CD14-positive monocyte (primary cell): ENCODE measurements around the gene PTK7. TPM values are rescaled to one million over a fixed set of nuclear protein-coding genes. Genes with fewer than 3 reads are reported as not detected.
A peak's percentile ranks its signal among the peaks of the same experiment; 100 is the strongest.

ENCODE experiments used
- DNase-seq, 3 donors: peaks; one replicate each; pipeline ENCODE4 v3.0.0-alpha.2; 2011 to 2022
- H2AFZ ChIP-seq: 2 replicates; pipeline ENCODE4 v1.6.0; 2012; ENCODE audit warnings: mild to moderate bottlenecking, low read depth, low read length, inconsistent platforms; ENCODE audit not compliant: insufficient read depth, poor library complexity, severe bottlenecking
- H3K27ac ChIP-seq, 2 donors: 1 replicate in 1 of 2; 2 replicates in 1 of 2; pipeline ENCODE4 v1.5.1; 2012 to 2013; ENCODE audit warnings: low read length in 2 of 2, control low read depth in 1 of 2, inconsistent platforms in 1 of 2, low read depth in 1 of 2, mild to moderate bottlenecking in 1 of 2
- H3K27me3 ChIP-seq, 2 donors: one replicate each; pipeline versions ENCODE4 v1.6.0 to v1.6.1; 2011 to 2013; ENCODE audit warnings: low read length in 2 of 2; ENCODE audit not compliant: control insufficient read depth in 2 of 2, insufficient read depth in 2 of 2
- H3K36me3 ChIP-seq, 2 donors: replicated peaks in 1 of 2; 1 replicate in 1 of 2; 2 replicates in 1 of 2; pipeline versions ENCODE4 v1.5.1 to v1.6.1; 2012 to 2013; ENCODE audit warnings: low read length in 2 of 2, control low read depth in 1 of 2, inconsistent platforms in 1 of 2, mild to moderate bottlenecking in 1 of 2; ENCODE audit not compliant: insufficient read depth in 2 of 2, control insufficient read depth in 1 of 2
- H3K4me1 ChIP-seq, 2 donors: 1 replicate in 1 of 2; 2 replicates in 1 of 2; pipeline versions ENCODE4 v1.5.1 to v1.6.1; 2012 to 2013; ENCODE audit warnings: low read length in 2 of 2, control low read depth in 1 of 2, inconsistent platforms in 1 of 2, mild to moderate bottlenecking in 1 of 2, moderate library complexity in 1 of 2; ENCODE audit not compliant: insufficient read depth in 2 of 2, control insufficient read depth in 1 of 2
- H3K4me2 ChIP-seq: replicated peaks from 2 replicates; pipeline ENCODE3; 2012; ENCODE audit warnings: low read length, moderate library complexity, mild to moderate bottlenecking; ENCODE audit not compliant: poor library complexity, severe bottlenecking; ENCODE audit errors: extremely low read depth
- H3K4me3 ChIP-seq, 3 experiments: fragments of 200-600 bp in 1 of 3; sonication (generic) in 1 of 3; replicated peaks in 1 of 3; 1 replicate in 2 of 3; 2 replicates in 1 of 3; pipeline ENCODE4 v1.5.1; 2011 to 2013; ENCODE audit warnings: low read length in 3 of 3, mild to moderate bottlenecking in 3 of 3, control low read depth in 2 of 3, low read depth in 2 of 3, inconsistent platforms in 1 of 3, moderate library complexity in 1 of 3
- H3K79me2 ChIP-seq: 2 replicates; pipeline ENCODE4 v1.6.0; 2012; ENCODE audit warnings: mild to moderate bottlenecking, control low read depth, inconsistent platforms, low read length, moderate library complexity; ENCODE audit not compliant: insufficient read depth
- H3K9ac ChIP-seq: 2 replicates; pipeline ENCODE4 v1.6.0; 2017; ENCODE audit warnings: low read length, mild to moderate bottlenecking; ENCODE audit not compliant: insufficient read depth, poor library complexity, severe bottlenecking
- H3K9me3 ChIP-seq, 2 donors: replicated peaks in 1 of 2; 1 replicate in 1 of 2; 2 replicates in 1 of 2; pipeline versions ENCODE4 v1.5.1 to v1.6.1; 2012 to 2013; ENCODE audit warnings: low read length in 2 of 2, control low read depth in 1 of 2; ENCODE audit not compliant: control insufficient read depth in 1 of 2, insufficient read depth in 1 of 2
- H4K20me1 ChIP-seq: 2 replicates; pipeline ENCODE4 v1.6.0; 2012; ENCODE audit warnings: mild to moderate bottlenecking, low read length, control low read depth, moderate library complexity; ENCODE audit not compliant: insufficient read depth
- H3K27ac Mint-ChIP-seq, 7 donors: one replicate each; pipeline ENCODE4 v1.8.0; 2020; ENCODE audit warnings: mild to moderate bottlenecking in 7 of 7, mixed read lengths in 7 of 7, moderate library complexity in 6 of 7, inconsistent platforms in 2 of 7
- H3K27me3 Mint-ChIP-seq, 3 donors: one replicate each; pipeline ENCODE4 v1.8.0; 2021 to 2022; ENCODE audit warnings: low read depth in 3 of 3, mild to moderate bottlenecking in 3 of 3, mixed read lengths in 3 of 3, moderate library complexity in 3 of 3, inconsistent platforms in 1 of 3
- H3K36me3 Mint-ChIP-seq, 2 donors: one replicate each; pipeline ENCODE4 v1.8.0; 2020; ENCODE audit warnings: mixed read lengths in 2 of 2, inconsistent platforms in 1 of 2, mild to moderate bottlenecking in 1 of 2
- H3K4me1 Mint-ChIP-seq: one replicate; pipeline ENCODE4 v1.8.0; 2020; ENCODE audit warnings: mild to moderate bottlenecking, mixed read lengths
- H3K4me3 Mint-ChIP-seq, 2 donors: one replicate each; pipeline ENCODE4 v1.8.0; 2020; ENCODE audit warnings: mild to moderate bottlenecking in 2 of 2, mixed read lengths in 2 of 2, moderate library complexity in 1 of 2
- H3K9me3 Mint-ChIP-seq, 7 donors: one replicate each; pipeline ENCODE4 v1.8.0; 2020 to 2022; ENCODE audit warnings: mixed read lengths in 7 of 7, mild to moderate bottlenecking in 6 of 7, moderate library complexity in 6 of 7, inconsistent platforms in 2 of 7
- WGBS: methylation state at CpG from one replicate; pipeline ENCODE4 v1.1.5; 2013; ENCODE audit warnings: missing lambda C conversion rate; ENCODE audit not compliant: insufficient coverage; 5-methylcytosine and 5-hydroxymethylcytosine counted together
- intact Hi-C, 2 donors: fragments of 100-400 bp; cut with micrococcal nuclease; formaldehyde crosslinking; loops; one replicate each; pipeline versions ENCODE4 v1.15.0 to v1.15.1; 2023
- polyA plus RNA-seq, 3 donors: library from polyadenylated mRNA; depleted of rRNA in 1 of 3; unstranded in 2 of 3; stranded (reverse) in 1 of 3; fragments of 300-500 nt in 2 of 3; fragments of >200 nt in 1 of 3; fragmentation: Illumina TruSeq in 2 of 3; gene quantifications; 1 replicate in 2 of 3; 2 replicates in 1 of 3; pipeline ENCODE4 v1.2.3, GENCODE V29; 2012 to 2021
- TF ChIP-seq, protein P1 (sequence below): fragments of 200-600 bp; IDR thresholded peaks from one replicate; pipeline ENCODE4 v1.8.0; 2022; ENCODE audit warnings: antibody characterized with exemption, mild to moderate bottlenecking

Gene PTK7
- polyA plus RNA-seq, 3 donors: 0.19 TPM; not detected in 2

DNA sequence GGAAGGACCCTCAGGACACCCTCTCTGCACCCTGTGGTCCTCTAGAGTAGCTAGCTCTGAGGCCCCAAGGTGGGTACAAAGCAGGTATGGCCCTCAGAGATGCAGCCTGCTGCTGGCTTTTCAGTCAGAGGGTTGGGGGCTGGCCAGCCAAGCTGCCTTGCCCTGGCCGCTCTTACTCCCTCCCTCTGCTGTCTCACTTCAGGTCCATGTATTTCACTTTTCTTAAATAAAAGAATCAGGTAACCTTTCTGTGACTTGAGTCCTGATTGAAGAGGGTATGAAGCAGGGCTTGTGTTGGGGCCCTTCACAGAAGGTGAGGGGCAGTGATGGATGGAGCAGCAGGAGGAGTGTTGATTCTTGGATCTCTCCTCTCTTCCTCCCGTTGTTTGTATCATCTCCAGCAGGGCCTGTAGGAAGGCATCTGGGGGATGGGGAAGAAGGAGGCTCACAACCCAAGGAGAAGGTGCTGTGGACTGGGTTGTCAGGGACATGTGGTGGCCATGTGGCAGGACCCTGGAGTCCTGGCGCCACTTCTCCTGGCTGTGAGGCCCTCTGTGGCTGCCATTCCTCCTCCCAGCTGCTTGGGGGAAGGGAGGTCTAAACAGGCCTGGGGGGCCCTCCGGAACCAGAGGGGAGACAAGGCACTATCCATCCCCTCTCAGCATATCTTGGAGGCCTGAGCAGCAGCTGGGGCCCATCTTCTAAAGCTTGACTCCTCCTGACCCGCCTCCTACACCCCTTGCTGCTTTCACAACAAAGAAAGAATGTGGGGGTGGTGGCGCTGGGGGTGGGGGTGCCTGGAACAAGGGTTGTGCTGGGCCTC is 1.1 kb upstream of the PTK7 start:
- Histone ChIP-seq H3K79me2 (no peaks in the 10 kb centered on the region), H3K4me3 (no peak overlapping the region), H3K4me2 (no peak overlapping the region), H3K27me3 (peaks cover 2 to 18% of the 10 kb centered on the region in 2 donors), H2AFZ (no peak overlapping the region), H3K9ac (no peak overlapping the region), H3K27ac (no peak overlapping the region), H3K9me3 (no peaks in the 10 kb centered on the region), H4K20me1 (no peaks in the 10 kb centered on the region), H3K36me3 (no peaks in the 10 kb centered on the region), H3K4me1 (peaks cover 13 to 17% of the 10 kb centered on the region in 2 donors)
- peaks cover 15% of the 10 kb centered on the region for H3K4me1 Mint-ChIP-seq
- WGBS: 80% methylated on average over 1 of the region's 6 CpGs
- DNase-seq: no peak
- peak overlapping the region in 1 of 7 donors; percentile 57 for H3K27ac Mint-ChIP-seq
- H3K27me3 Mint-ChIP-seq: peaks cover 24 to 32% (median 30%) of the 10 kb centered on the region in 3 donors
- H3K9me3 Mint-ChIP-seq: peaks cover 0 to 3% (median 0%) of the 10 kb centered on the region in 7 donors
- H3K36me3 Mint-ChIP-seq: peaks cover 10 to 17% of the 10 kb centered on the region in 2 donors
- intact Hi-C loops: no loop called here
- TF ChIP-seq, protein P1, sequence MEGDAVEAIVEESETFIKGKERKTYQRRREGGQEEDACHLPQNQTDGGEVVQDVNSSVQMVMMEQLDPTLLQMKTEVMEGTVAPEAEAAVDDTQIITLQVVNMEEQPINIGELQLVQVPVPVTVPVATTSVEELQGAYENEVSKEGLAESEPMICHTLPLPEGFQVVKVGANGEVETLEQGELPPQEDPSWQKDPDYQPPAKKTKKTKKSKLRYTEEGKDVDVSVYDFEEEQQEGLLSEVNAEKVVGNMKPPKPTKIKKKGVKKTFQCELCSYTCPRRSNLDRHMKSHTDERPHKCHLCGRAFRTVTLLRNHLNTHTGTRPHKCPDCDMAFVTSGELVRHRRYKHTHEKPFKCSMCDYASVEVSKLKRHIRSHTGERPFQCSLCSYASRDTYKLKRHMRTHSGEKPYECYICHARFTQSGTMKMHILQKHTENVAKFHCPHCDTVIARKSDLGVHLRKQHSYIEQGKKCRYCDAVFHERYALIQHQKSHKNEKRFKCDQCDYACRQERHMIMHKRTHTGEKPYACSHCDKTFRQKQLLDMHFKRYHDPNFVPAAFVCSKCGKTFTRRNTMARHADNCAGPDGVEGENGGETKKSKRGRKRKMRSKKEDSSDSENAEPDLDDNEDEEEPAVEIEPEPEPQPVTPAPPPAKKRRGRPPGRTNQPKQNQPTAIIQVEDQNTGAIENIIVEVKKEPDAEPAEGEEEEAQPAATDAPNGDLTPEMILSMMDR: no peak
- H3K4me3 Mint-ChIP-seq: peak overlapping the region in 1 of 2 donors; percentile 77

- H3K9ac ChIP-seq: peak overlapping the region; percentile 47
- Mint-ChIP-seq H3K27me3 (peaks cover 24 to 32% (median 32%) of the 10 kb centered on the region in 3 donors), H3K36me3 (peaks cover 10 to 13% of the 10 kb centered on the region in 2 donors), H3K9me3 (peaks cover 0 to 3% (median 0%) of the 10 kb centered on the region in 7 donors), H3K27ac (no peak overlapping the region), H3K4me1 (peaks cover 15% of the 10 kb centered on the region), H3K4me3 (peak overlapping the region; percentile 72 to 91)
- H2AFZ ChIP-seq: peak overlapping the region; percentile 79
- peak overlapping the region; percentile 11 to 77 (median 29) for H3K4me3 ChIP-seq
- H3K79me2 ChIP-seq: no peaks in the 10 kb centered on the region
- H3K36me3 ChIP-seq: no peaks in the 10 kb centered on the region
- H3K27me3 ChIP-seq: peaks cover 2 to 18% of the 10 kb centered on the region in 2 donors
- H4K20me1 ChIP-seq: no peaks in the 10 kb centered on the region
- DNase-seq: no peak
- H3K4me2 ChIP-seq: peak overlapping the region; percentile 92
- no peak overlapping the region for H3K27ac ChIP-seq
- H3K4me1 ChIP-seq: peaks cover 13 to 17% of the 10 kb centered on the region in 2 donors
- TF ChIP-seq, protein P1: no peak
- intact Hi-C loops: no loop called here
- WGBS: under 1% methylated on average over 63 of the region's 72 CpGs
- H3K9me3 ChIP-seq: no peaks in the 10 kb centered on the region
Measured at GRCh38 chr6:43076464-43077332, 584 bp downstream of the PTK7 start.
